GM21447 (cell line): ENCODE results near the gene ATE1.
"Not testable (repeated sequence)": the region's sequence is repeated elsewhere in the genome, so short reads cannot be mapped to it uniquely, and the experiment has no call there.

Experiments
- ATAC-seq: cut with Tn5 transposase; IDR thresholded peaks from one replicate; pipeline ENCODE4 v1.9.1; 2021; ENCODE audit not compliant: unreplicated experiment

The ATE1 gene

GRCh38 chr10:121699703-121700102 is 228.1 kb downstream of the ATE1 start:
- not testable (repeated sequence) for ATAC-seq

GRCh38 chr10:121698902-121699301 is 228.9 kb downstream of the ATE1 start:
- ATAC-seq, result no peak

- ATAC-seq, result no peak
Measured at GRCh38 chr10:121698336-121698735, 229.5 kb downstream of the ATE1 start.

- no peak for ATAC-seq
Measured at GRCh38 chr10:121696854-121697253, 231.0 kb downstream of the ATE1 start.

- ATAC-seq, result no peak
Measured at GRCh38 chr10:121695731-121696464, 231.9 kb downstream of the ATE1 start.

GRCh38 chr10:121694966-121695643 is 232.7 kb downstream of the ATE1 start:
- ATAC-seq, result no peak

GRCh38 chr10:121694327-121694965 is 233.4 kb downstream of the ATE1 start:
- no peak for ATAC-seq

GRCh38 chr10:121692626-121693025 is 235.2 kb downstream of the ATE1 start:
- no peak for ATAC-seq

- no peak for ATAC-seq
Measured at GRCh38 chr10:121690970-121691369, 236.9 kb downstream of the ATE1 start.
